H1 (cell line): ENCODE results near the gene ARSI. TPM values are rescaled to one million over a fixed set of nuclear protein-coding genes. Genes with fewer than 3 reads are reported as not detected.

Experiments used
- ATF2 ChIP-seq: IDR thresholded peaks from 2 replicates; pipeline ENCODE4 v1.6.1; 2012; ENCODE audit warnings: low read length, inconsistent platforms
- RAD21 ChIP-seq, 2 experiments: IDR thresholded peaks in 1 of 2; conservative IDR thresholded peaks in 1 of 2; 2 replicates each; pipeline ENCODE4 v1.6.1; 2011; ENCODE audit warnings: low read depth in 2 of 2, low read length in 2 of 2, improper control_type of control experiment in 1 of 2, inconsistent platforms in 1 of 2, mild to moderate bottlenecking in 1 of 2, moderate library complexity in 1 of 2
- TBP ChIP-seq: IDR thresholded peaks from 2 replicates; pipeline ENCODE4 v1.6.1; 2011; ENCODE audit warnings: low read depth, low read length, improper control_type of control experiment
- polyA plus RNA-seq, 7 experiments: library from polyadenylated mRNA; depleted of rRNA in 3 of 7; stranded (reverse) in 5 of 7; unstranded in 2 of 7; fragments of >200 nt in 5 of 7; fragments of 200-250 nt in 2 of 7; gene quantifications; 1 replicate in 5 of 7; 2 replicates in 1 of 7; 4 replicates in 1 of 7; pipeline versions ENCODE4 v1.2.1 to v1.2.3, GENCODE V29; 2011 to 2013; ENCODE audit warnings: missing spikeins in 2 of 7, mixed read lengths in 2 of 7
- total RNA-seq: library from RNA; stranded (reverse); fragmentation: NEBNext Ultra II Directional; extraction: Animal tissue kit (Norgen Biotek cat#: 25700); gene quantifications from 2 replicates; pipeline ENCODE4 v1.2.1, GENCODE V29; 2021

ARSI gene
- total and polyA plus RNA-seq, 2 of the 8 experiments (the other 6 are each of a cell fraction or from before 2014, with no cell fraction given), result 4.5 to 6.7 TPM

GRCh38 chr5:150249744-150250143 is 53.0 kb downstream of the ARSI start (continued):
- TF ChIP-seq ATF2 (no peak), RAD21 (IDR thresholded peaks at IDR 0.05 in 1 of 2, conservative IDR thresholded peaks at IDR 0.05 in 1 of 2; ENCODE audit: low read depth in 2 of 2, low read length in 2 of 2) (peak; percentile 32 to 41), TBP (no peak)
